ENCODE measurements around the gene NUBP2. TPM values are rescaled to one million over a fixed set of nuclear protein-coding genes. Genes with fewer than 3 reads are reported as not detected.

The NUBP2 gene
- total RNA-seq, 1 experiment from 2014 or later: 50.2 TPM

DNA sequence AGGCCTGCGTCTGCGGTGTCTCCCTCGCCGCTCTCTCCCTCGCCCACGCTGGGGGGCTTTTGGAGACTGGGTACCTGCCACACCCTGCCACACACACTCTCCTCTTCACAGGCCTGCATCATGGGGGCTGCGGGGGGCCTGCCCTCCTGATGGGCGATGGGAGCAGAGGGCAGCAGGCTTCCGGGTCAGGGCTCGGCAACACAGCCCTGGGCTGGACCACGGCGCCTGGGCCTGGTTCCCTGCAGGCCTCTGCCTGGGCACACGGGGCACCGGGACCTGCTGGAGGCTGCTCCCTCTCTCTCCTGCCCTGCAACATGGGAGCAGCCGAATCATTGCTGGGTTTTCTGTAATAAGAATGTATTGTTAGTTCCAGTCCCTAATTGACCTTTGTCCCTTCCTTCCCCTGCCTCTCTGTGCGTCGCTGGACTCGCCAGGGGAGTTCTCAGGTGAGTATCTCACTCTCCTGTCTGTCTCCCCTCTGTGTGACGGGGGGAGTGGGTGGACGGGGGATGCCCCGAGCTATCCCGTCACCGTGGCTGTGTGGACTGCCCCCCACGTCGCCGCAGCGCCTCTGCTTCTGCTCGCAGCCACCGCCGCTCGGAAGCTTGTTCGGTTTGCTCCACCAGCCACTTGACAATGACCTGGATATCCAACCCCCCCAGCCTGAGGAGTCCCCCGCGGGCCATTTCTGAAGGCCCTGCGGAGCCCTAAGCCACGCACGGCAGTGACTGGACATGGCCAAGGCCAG is 24.9 kb upstream of the NUBP2 start:
- DNase-seq (ENCODE audit: extremely low read depth, low read depth): no peak

DNA sequence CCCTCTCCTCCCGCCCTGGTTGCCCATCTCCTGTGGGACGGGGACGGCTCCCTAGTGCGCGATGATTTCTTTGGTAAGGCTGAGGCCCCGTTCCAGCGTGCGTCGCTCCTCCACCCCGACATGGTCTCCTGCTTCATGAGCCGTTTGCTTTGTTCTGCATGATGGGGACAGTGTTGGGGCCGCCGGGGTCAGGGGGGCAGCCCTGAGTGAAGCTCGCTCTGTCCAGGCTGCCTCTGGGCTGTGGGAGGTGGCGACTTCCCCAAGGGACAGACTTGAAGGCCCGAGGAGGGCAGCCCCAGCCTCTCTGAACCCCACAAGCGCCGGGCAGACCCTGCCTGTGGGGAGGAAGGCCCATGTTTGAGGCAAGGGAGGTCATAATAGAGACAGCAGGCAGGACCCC is 23.8 kb upstream of the NUBP2 start:
- DNase-seq (ENCODE audit: extremely low read depth, low read depth): no peak

DNA sequence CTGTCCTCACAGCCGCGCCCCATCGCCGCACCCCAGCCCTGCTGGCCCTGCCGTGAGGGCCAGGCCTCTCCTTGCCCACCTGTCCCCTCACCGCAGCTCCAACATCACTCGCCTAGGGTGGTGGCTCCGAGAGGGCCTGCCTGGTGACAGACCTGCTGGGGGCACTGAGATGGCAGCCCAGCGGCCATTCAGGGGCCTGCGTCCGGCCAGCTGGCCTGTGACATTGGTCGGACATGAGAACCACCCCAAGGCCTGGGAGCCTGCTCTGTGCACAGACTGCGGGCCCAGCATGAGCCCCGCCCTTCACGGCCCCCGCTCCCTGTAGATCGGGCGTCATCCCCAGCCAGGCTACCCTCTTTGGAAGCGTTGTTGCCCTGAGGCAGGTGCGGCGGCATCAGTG is 23.2 kb upstream of the NUBP2 start:
- DNase-seq (ENCODE audit: extremely low read depth, low read depth): no peak

- no peak for DNase-seq (ENCODE audit: extremely low read depth, low read depth)
Measured at GRCh38 chr16:1760911-1761310, 21.8 kb upstream of the NUBP2 start.

DNA sequence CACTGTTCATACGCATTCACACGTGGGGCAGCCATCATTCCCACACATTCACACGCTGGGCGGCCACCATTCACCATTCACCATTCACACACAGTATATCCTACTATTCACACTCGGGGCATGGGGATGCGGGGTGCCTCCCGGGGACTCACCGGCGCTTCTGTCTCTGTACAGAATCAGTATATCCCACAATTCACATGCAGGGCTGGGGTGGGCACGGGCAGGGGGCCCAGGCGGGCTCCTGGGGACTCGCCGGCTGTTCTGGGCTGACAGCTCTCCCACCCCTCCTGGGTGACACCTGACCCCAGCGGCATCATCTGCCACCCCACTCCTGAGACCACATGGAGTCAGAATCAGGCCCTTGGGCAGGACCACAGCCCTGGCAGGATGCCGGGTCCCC is 21.0 kb upstream of the NUBP2 start:
- no peak for DNase-seq (ENCODE audit: extremely low read depth, low read depth)

DNA sequence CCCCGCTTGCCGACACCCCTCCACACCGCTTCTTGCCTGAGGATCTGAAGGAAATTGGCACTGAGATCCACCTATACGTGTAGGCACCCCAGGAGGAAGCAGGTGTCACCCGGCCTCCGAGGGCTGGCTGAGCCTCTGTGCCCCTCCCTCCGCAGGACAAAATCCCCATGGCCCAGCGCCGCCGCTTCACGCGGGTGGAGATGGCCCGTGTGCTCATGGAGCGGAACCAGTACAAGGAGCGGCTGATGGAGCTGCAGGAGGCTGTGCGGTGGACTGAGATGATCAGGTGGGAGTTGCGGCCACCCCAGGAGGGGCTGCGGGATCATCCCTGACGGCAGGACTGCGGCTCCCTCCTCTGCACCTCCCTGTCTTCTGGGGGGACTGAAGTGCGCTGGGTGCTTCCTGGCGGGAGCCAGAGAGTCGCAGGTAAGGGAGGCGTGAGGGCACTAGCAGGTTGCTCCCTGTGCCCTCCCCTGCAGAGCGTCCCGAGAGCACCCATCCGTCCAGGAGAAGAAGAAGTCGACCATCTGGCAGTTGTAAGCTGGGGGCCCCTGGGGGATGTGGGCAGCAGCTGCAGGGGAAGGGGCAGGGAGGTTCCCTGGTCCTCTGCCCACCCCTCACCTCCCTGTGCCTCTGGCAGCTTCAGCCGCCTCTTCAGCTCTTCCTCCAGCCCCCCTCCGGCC is 20.4 kb upstream of the NUBP2 start:
- DNase-seq (ENCODE audit: extremely low read depth, low read depth): no peak

GRCh38 chr16:1762879-1763520 is 19.8 kb upstream of the NUBP2 start:
- no peak for DNase-seq (ENCODE audit: extremely low read depth, low read depth)

DNA sequence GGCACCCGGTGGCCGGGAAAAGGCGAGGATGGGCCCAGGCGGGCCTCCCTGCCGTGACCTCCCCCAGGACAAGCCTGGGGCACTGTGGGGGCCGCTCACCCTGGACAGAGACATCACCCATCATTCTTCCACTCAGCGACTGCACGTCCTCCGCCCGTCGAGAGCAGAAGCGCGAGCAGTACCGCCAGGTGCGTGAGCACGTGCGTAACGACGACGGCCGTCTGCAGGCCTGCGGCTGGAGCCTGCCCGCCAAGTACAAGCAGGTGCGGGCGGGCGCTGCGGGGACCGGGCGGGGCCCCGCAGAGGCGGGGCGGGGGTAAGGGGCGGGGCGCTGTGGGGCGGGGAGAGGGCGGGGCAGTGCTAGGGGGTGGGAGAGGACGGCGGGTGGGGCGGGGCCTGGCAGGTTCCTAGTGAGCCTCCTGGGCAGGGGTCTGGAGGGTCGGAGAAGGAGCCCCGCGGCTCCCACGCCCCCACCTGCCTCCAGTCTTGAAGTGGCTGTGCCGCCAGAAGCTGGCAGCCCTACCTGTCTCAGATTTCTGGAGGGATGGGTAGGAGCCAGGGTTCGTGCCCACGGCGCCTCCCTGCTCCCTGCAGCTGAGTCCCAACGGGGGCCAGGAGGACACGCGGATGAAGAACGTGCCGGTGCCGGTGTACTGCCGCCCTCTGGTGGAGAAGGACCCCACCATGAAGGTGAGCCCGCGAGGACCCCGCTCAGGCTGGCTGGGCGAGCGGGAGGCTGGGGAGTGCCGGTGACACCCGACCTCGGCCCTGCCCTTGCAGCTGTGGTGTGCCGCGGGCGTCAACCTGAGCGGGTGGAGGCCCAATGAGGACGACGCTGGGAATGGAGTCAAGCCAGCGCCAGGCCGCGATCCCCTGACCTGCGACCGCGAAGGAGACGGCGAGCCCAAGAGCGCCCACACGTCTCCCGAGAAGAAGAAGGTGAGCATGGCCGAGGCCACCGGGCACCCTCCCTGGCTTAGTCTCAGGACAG is 18.9 kb upstream of the NUBP2 start:
- no peak for DNase-seq (ENCODE audit: extremely low read depth, low read depth)

GRCh38 chr16:1764971-1765370 is 17.8 kb upstream of the NUBP2 start:
- no peak for DNase-seq (ENCODE audit: extremely low read depth, low read depth)

- DNase-seq (ENCODE audit: extremely low read depth, low read depth): no peak
Measured at GRCh38 chr16:1765826-1766225, 16.9 kb upstream of the NUBP2 start.

DNA sequence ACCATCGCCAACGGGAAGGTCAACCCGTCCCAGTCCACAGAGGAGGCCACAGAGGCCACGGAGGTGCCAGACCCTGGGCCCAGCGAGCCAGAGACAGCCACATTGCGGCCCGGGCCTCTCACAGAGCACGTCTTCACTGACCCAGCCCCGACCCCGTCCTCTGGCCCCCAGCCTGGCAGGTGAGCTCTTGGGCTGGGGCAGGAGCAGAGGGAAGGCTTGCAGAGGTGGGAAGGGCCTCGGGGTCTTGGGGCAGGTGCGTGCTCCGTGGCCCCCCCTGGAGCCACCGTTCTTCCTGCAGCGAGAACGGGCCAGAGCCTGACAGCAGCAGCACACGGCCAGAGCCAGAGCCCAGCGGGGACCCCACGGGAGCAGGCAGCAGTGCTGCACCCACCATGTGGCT is 16.5 kb upstream of the NUBP2 start:
- DNase-seq (ENCODE audit: extremely low read depth, low read depth): no peak

- no peak for DNase-seq (ENCODE audit: extremely low read depth, low read depth)
Measured at GRCh38 chr16:1766701-1767100, 16.1 kb upstream of the NUBP2 start.

DNA sequence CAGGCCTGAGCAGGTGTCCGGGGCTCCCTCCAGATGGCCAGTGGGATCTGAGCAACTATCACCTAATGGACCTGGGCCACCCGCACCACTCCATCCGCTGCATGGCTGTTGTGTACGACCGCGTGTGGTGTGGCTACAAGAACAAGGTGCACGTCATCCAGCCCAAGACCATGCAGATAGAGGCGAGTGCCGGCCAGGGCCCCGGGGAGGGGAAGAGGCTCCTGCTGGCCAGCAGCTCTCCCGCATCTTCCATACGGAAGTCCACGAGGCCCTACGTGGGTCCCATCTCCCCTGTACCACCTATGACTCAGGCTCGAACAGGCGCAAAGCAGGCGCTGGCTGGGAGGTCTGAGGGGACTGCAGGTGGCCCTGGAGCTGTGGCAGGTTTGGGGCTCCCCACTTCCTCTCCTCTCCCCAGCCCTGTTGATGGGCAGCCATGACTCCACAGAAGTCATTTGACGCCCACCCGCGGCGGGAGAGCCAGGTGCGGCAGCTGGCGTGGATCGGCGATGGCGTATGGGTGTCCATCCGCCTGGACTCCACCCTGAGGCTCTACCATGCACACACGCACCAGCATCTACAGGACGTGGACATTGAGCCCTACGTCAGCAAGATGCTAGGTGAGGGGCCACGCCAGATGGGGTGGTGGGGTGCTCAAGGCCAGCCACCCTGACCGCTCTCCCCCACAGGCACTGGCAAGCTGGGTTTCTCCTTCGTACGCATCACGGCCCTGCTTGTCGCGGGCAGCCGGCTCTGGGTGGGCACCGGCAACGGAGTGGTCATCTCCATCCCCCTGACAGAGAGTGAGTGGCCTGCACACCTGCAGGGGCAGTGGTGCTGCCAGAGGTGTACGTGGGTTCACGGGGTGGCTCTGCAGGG is 15.4 kb upstream of the NUBP2 start:
- DNase-seq (ENCODE audit: extremely low read depth, low read depth): no peak

- DNase-seq (ENCODE audit: extremely low read depth, low read depth): no peak
Measured at GRCh38 chr16:1768061-1768766, 14.5 kb upstream of the NUBP2 start.

GRCh38 chr16:1768767-1769401 is 13.9 kb upstream of the NUBP2 start:
- DNase-seq (ENCODE audit: extremely low read depth, low read depth): no peak

DNA sequence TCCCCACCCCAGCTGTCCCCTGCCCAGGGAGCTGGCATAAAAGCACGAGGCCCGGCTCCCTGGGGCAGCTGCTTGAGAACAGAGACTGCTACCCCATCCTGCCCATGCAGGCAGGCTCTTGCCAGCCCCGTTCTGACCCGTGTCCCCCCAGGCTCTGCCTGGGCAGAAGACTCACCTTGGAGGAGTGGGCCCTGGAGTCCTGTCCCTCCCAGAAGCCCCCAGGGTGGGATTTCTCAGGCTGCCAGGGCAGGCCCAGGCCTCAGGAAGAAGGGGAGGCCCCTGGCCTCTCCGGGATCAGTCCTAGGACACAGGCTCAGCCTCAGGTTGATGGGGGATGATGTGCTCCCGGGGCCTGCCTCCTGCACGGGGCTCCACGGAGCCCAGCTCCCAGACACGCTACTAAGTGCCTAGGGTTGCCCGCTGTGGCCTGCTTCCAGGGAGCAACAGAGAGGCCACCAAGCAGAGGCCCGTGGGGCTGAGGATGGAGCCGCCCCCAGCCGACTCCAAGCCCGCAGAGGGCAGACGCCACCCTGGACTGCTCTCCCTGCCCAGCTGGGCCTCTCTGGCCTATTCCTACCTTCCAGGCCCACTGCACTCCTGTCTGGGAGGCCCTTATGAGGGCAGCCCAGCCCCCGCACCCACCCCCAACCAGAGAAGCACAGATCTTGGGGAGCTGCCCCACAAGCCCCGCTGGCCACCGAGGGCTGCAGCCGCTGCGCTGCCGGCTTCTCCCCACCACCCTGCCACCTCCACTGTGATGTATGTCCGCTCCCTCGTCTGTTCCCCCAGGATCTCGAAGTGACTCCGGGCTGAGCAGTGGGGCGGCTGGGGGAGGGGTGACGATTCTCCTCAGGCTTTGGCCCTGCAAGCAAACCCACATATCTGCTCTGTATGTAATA is 13.1 kb upstream of the NUBP2 start:
- DNase-seq (ENCODE audit: extremely low read depth, low read depth): no peak

- peak; percentile 31 for DNase-seq (ENCODE audit: extremely low read depth, low read depth)
Measured at GRCh38 chr16:1770328-1771187, 12.2 kb upstream of the NUBP2 start.

All from NCI-H460 (cell line).